IMR-90 (cell line): Measurements from ENCODE around the gene TAB2. TPM values are rescaled to one million over a fixed set of nuclear protein-coding genes. Genes with fewer than 3 reads are reported as not detected.

ENCODE experiments used
- ATAC-seq: fragments of 200-7000 bp; cut with Tn5 transposase; 2 replicates; pipeline ENCODE4 v1.9.1; 2020; ENCODE audit warnings: low read depth, mild to moderate bottlenecking, moderate library complexity
- BruUV-seq: library from RNA; stranded (reverse); fragments of 400-500 nt; replicated peaks from 2 replicates; lab custom pipeline; 2021; lab: Mats Ljungman, UMichigan
- CTCF ChIA-PET: fragments of 300-600 bp; formaldehyde crosslinking; extraction: SDS; loops from one replicate; lab custom pipeline; 2021; ENCODE audit warnings: antibody characterized with exemption; lab: Yijun Ruan, JAX
- POLR2A ChIA-PET: fragments of 300-600 bp; sonication (Branson Sonifier 250); formaldehyde crosslinking; loops from one replicate; lab custom pipeline; 2022; ENCODE audit warnings: antibody characterized with exemption; ENCODE audit not compliant: unreplicated experiment; lab: Charles Lee
- DNase-seq: peaks from one replicate; pipeline ENCODE4 v3.0.0; 2013
- H2AFZ ChIP-seq: replicated peaks from 2 replicates; pipeline ENCODE3; 2013; ENCODE audit warnings: low read length, mild to moderate bottlenecking; ENCODE audit not compliant: poor library complexity
- H2AK5ac ChIP-seq: 2 replicates; pipeline ENCODE4 v1.6.1; 2013; ENCODE audit warnings: low read depth, low read length, inconsistent platforms
- H2AK9ac ChIP-seq: replicated peaks from 2 replicates; pipeline ENCODE3; 2013; ENCODE audit warnings: mild to moderate bottlenecking, low read depth, low read length, moderate library complexity; ENCODE audit not compliant: poor library complexity
- H2BK120ac ChIP-seq: 2 replicates; pipeline ENCODE4 v1.6.1; 2013; ENCODE audit warnings: low read depth, low read length, inconsistent platforms
- H2BK15ac ChIP-seq: 3 replicates; pipeline ENCODE4 v1.6.1; 2013; ENCODE audit warnings: low read depth, low read length, inconsistent platforms
- H2BK20ac ChIP-seq: 2 replicates; pipeline ENCODE4 v1.6.1; 2013; ENCODE audit warnings: low read depth, mild to moderate bottlenecking, inconsistent platforms, low read length, moderate library complexity
- H2BK5ac ChIP-seq: 2 replicates; pipeline ENCODE4 v1.6.1; 2013; ENCODE audit warnings: mild to moderate bottlenecking, low read depth, low read length, inconsistent platforms; ENCODE audit not compliant: poor library complexity, severe bottlenecking
- H3K14ac ChIP-seq: replicated peaks from 2 replicates; pipeline ENCODE4 v1.6.1; 2013; ENCODE audit warnings: low read depth, low read length, inconsistent platforms
- H3K18ac ChIP-seq: 2 replicates; pipeline ENCODE4 v1.6.1; 2013; ENCODE audit warnings: low read depth, low read length, control low read depth
- H3K23ac ChIP-seq: 2 replicates; pipeline ENCODE4 v1.6.1; 2013; ENCODE audit warnings: low read depth, low read length, inconsistent platforms
- H3K27ac ChIP-seq: 2 replicates; pipeline ENCODE4 v1.5.1; 2013; ENCODE audit warnings: mild to moderate bottlenecking, control low read depth, low read length; ENCODE audit not compliant: insufficient read depth
- H3K27me3 ChIP-seq: 2 replicates; pipeline ENCODE4 v1.6.1; 2013; ENCODE audit warnings: low read length; ENCODE audit not compliant: control insufficient read depth, insufficient read depth
- H3K36me3 ChIP-seq: 2 replicates; pipeline ENCODE4 v1.6.1; 2013; ENCODE audit warnings: low read length, mixed read lengths; ENCODE audit not compliant: control insufficient read depth, insufficient read depth
- H3K4ac ChIP-seq: 2 replicates; pipeline ENCODE4 v1.6.1; 2013; ENCODE audit warnings: low read depth, low read length, inconsistent platforms
- H3K4me1 ChIP-seq: 2 replicates; pipeline ENCODE4 v1.6.1; 2013; ENCODE audit warnings: low read length, mixed read lengths; ENCODE audit not compliant: control insufficient read depth, insufficient read depth
- H3K4me2 ChIP-seq: 2 replicates; pipeline ENCODE4 v1.6.1; 2013; ENCODE audit warnings: low read depth, mild to moderate bottlenecking, control low read depth, low read length, moderate library complexity
- H3K4me3 ChIP-seq: 2 replicates; pipeline ENCODE4 v1.5.1; 2013; ENCODE audit warnings: low read depth, mild to moderate bottlenecking, control low read depth, low read length, moderate library complexity; ENCODE audit not compliant: insufficient read depth
- H3K56ac ChIP-seq: 2 replicates; pipeline ENCODE4 v1.6.1; 2013; ENCODE audit warnings: low read length, inconsistent platforms; ENCODE audit not compliant: insufficient read depth; ENCODE audit errors: extremely low read depth
- H3K79me1 ChIP-seq, 2 experiments: 2 replicates each; pipeline ENCODE4 v1.6.1; 2013; ENCODE audit warnings: low read length in 2 of 2, inconsistent platforms in 1 of 2, low read depth in 1 of 2
- H3K9ac ChIP-seq: 2 replicates; pipeline ENCODE4 v1.6.1; 2013; ENCODE audit warnings: low read depth, low read length, control low read depth
- H3K9me1 ChIP-seq: 2 replicates; pipeline ENCODE4 v1.6.1; 2013; ENCODE audit warnings: low read length, inconsistent platforms; ENCODE audit not compliant: insufficient read depth
- H3K9me3 ChIP-seq: 2 replicates; pipeline ENCODE4 v1.6.1; 2013; ENCODE audit warnings: low read length; ENCODE audit not compliant: control insufficient read depth, insufficient read depth
- H4K20me1 ChIP-seq: 2 replicates; pipeline ENCODE4 v1.6.1; 2013; ENCODE audit warnings: low read length, inconsistent platforms; ENCODE audit not compliant: insufficient read depth
- H4K5ac ChIP-seq: 2 replicates; pipeline ENCODE4 v1.6.1; 2013; ENCODE audit warnings: mild to moderate bottlenecking, low read depth, low read length, control low read depth
- H4K8ac ChIP-seq, 2 experiments: 2 replicates each; pipeline ENCODE4 v1.6.1; 2013; ENCODE audit warnings: low read depth in 2 of 2, low read length in 2 of 2, control low read depth in 1 of 2, inconsistent platforms in 1 of 2
- H4K91ac ChIP-seq: 2 replicates; pipeline ENCODE4 v1.6.1; 2013; ENCODE audit warnings: low read depth, low read length, inconsistent platforms; ENCODE audit not compliant: insufficient read depth
- BHLHE40 ChIP-seq: fragments of 150-350 bp; IDR thresholded peaks from 2 replicates; pipeline ENCODE4 v1.6.1; 2016; ENCODE audit warnings: mild to moderate bottlenecking, low read depth, low read length
- CEBPB ChIP-seq: IDR thresholded peaks from 2 replicates; pipeline ENCODE4 v1.6.1; 2012; ENCODE audit warnings: low read depth, low read length, improper control_type of control experiment
- CHD1 ChIP-seq: IDR thresholded peaks from 2 replicates; pipeline ENCODE4 v1.6.1; 2012; ENCODE audit warnings: low read depth, low read length, improper control_type of control experiment
- CTCF ChIP-seq: conservative IDR thresholded peaks from 2 replicates; pipeline ENCODE4 v1.5.1; 2012; ENCODE audit warnings: mild to moderate bottlenecking, low read depth, low read length, improper control_type of control experiment
- ELK1 ChIP-seq: fragments of 150-350 bp; IDR thresholded peaks from 2 replicates; pipeline ENCODE4 v1.6.1; 2016; ENCODE audit warnings: low read depth, mild to moderate bottlenecking, low read length, moderate library complexity, borderline replicate concordance
- FOS ChIP-seq: fragments of 150-350 bp; IDR thresholded peaks from 2 replicates; pipeline ENCODE4 v1.6.1; 2016; ENCODE audit warnings: low read depth, low read length
- MAFK ChIP-seq: IDR thresholded peaks from 2 replicates; pipeline ENCODE4 v1.6.1; 2012; ENCODE audit warnings: low read depth, low read length, improper control_type of control experiment
- MAZ ChIP-seq: IDR thresholded peaks from 2 replicates; pipeline ENCODE4 v1.6.1; 2012; ENCODE audit warnings: low read depth, mild to moderate bottlenecking, low read length, improper control_type of control experiment, moderate library complexity, borderline replicate concordance
- MXI1 ChIP-seq: IDR thresholded peaks from 2 replicates; pipeline ENCODE4 v1.6.1; 2012; ENCODE audit warnings: low read depth, mild to moderate bottlenecking, low read length, moderate library complexity, borderline replicate concordance
- NFE2L2 ChIP-seq: fragments of 150-350 bp; IDR thresholded peaks from 2 replicates; pipeline ENCODE4 v1.6.1; 2016; ENCODE audit warnings: low read depth, mild to moderate bottlenecking, low read length
- POLR2A ChIP-seq: IDR thresholded peaks from 2 replicates; pipeline ENCODE4 v1.6.1; 2012; ENCODE audit warnings: mild to moderate bottlenecking, low read depth, low read length
- RAD21 ChIP-seq: IDR thresholded peaks from 2 replicates; pipeline ENCODE4 v1.6.1; 2012; ENCODE audit warnings: low read length, improper control_type of control experiment
- RCOR1 ChIP-seq: IDR thresholded peaks from 2 replicates; pipeline ENCODE4 v1.6.1; 2012; ENCODE audit warnings: mild to moderate bottlenecking, low read length, improper control_type of control experiment; ENCODE audit not compliant: insufficient replicate concordance
- RFX5 ChIP-seq: IDR thresholded peaks from 2 replicates; pipeline ENCODE4 v1.8.0; 2012; ENCODE audit warnings: low read depth, mild to moderate bottlenecking, low read length, moderate library complexity
- SMC3 ChIP-seq: fragments of 150-350 bp; IDR thresholded peaks from 2 replicates; pipeline ENCODE4 v1.6.1; 2016; ENCODE audit warnings: low read depth, mild to moderate bottlenecking, antibody characterized with exemption, low read length, moderate library complexity
- USF2 ChIP-seq: fragments of 150-350 bp; IDR thresholded peaks from 2 replicates; pipeline ENCODE4 v1.6.1; 2017; ENCODE audit warnings: mild to moderate bottlenecking, antibody characterized with exemption, low read length, low read depth
- WGBS, 2 experiments: methylation state at CpG; one replicate each; pipeline versions ENCODE4 v1.1.5 to v1.1.7; 2013; ENCODE audit warnings: missing lambda C conversion rate in 2 of 2; ENCODE audit not compliant: insufficient read length in 1 of 2; ENCODE audit errors: extremely low coverage in 2 of 2; 5-methylcytosine and 5-hydroxymethylcytosine counted together
- dilution Hi-C: fragments of 300-500 bp; cut with HindIII; formaldehyde crosslinking; loops from one replicate; pipeline ENCODE4 v1.14.3; 2018; ENCODE audit warnings: low sequenced_read_pairs; ENCODE audit not compliant: unreplicated experiment
- in situ Hi-C: fragments of 300-500 bp; cut with MboI; formaldehyde crosslinking; loops from 3 replicates; pipeline ENCODE4 v1.14.3; 2019; ENCODE audit warnings: low sequenced_read_pairs, inconsistent platforms, mixed read lengths
- intact Hi-C: fragments of 100-400 bp; cut with micrococcal nuclease; formaldehyde crosslinking; loops from 2 replicates; pipeline ENCODE4 v1.10.0; 2022
- polyA plus RNA-seq, 3 experiments: library from polyadenylated mRNA; depleted of rRNA; stranded (reverse); fragments of >200 nt; gene quantifications; 2 replicates each; pipeline ENCODE4 v1.2.3, GENCODE V29; 2012; ENCODE audit warnings: low replicate concordance in 1 of 3
- total RNA-seq: library from RNA; depleted of rRNA; stranded (reverse); fragments of >200 nt; gene quantifications from 2 replicates; pipeline ENCODE4 v1.2.3, GENCODE V29; 2012

Gene TAB2
- total and polyA plus RNA-seq, 2 of the 4 experiments (the other 2 are of a cell fraction) = 20.8 to 25.3 TPM

- POLR2A ChIA-PET = no interaction called here
- WGBS, 2 experiments = 53% methylated on average over 3 of the region's 4 CpGs; no CpG with 5 or more reads in 1 of the 2 experiments
- Histone ChIP-seq H2BK5ac (no peak overlapping the region), H2AK5ac (no peak overlapping the region), H4K8ac (no peak overlapping the region), H3K14ac (no peak overlapping the region), H3K4ac (no peak overlapping the region), H3K9ac (no peak overlapping the region), H3K4me2 (no peak overlapping the region), H4K20me1 (no peaks in the 10 kb centered on the region), H2BK120ac (no peak overlapping the region), H3K79me1 (no peaks in the 10 kb centered on the region), H2AFZ (peak overlapping the region; percentile 36), H2BK15ac (no peak overlapping the region), H3K9me3 (peaks cover 4% of the 10 kb centered on the region), H3K4me3 (no peak overlapping the region), H2BK20ac (no peak overlapping the region), H3K4me1 (no peaks in the 10 kb centered on the region), H2AK9ac (no peak overlapping the region), H3K9me1 (no peaks in the 10 kb centered on the region), H3K36me3 (no peaks in the 10 kb centered on the region), H3K27me3 (peaks cover 5% of the 10 kb centered on the region; the same call in 1 of the 2 replicates), H3K23ac (no peak overlapping the region), H4K5ac (no peak overlapping the region), H3K18ac (no peak overlapping the region), H4K91ac (no peak overlapping the region), H3K56ac (no peak overlapping the region), H3K27ac (no peak overlapping the region)
- intact Hi-C loops (no loop called here), dilution Hi-C loops (no loop called here), in situ Hi-C loops (no loop called here)
- CTCF ChIA-PET = no interaction called here
- DNase-seq = no peak
- BruUV-seq = no TSS peak
- no peak for TF ChIP-seq RFX5
- TF ChIP-seq NFE2L2 = no peak
- TF ChIP-seq MXI1 = no peak
- no peak for TF ChIP-seq CHD1
- TF ChIP-seq MAZ = no peak
- TF ChIP-seq MAFK = no peak
- TF ChIP-seq ELK1 = no peak
- TF ChIP-seq RCOR1 = no peak
- no peak for TF ChIP-seq POLR2A
- no peak for TF ChIP-seq BHLHE40
- no peak for TF ChIP-seq SMC3
- TF ChIP-seq USF2 = no peak
- TF ChIP-seq CEBPB = no peak
- no peak for TF ChIP-seq RAD21
- no peak for TF ChIP-seq CTCF
- TF ChIP-seq FOS = no peak
- no peak for ATAC-seq
Observed at GRCh38 chr6:149273318-149273717, 44.2 kb upstream of the TAB2 start.
